SJSA1 (cell line): ENCODE measurements around the gene YY1AP1. TPM values are rescaled to one million over a fixed set of nuclear protein-coding genes. Genes with fewer than 3 reads are reported as not detected.
A peak's percentile ranks its signal among the peaks of the same experiment; 100 is the strongest.
"Not testable (repeated sequence)": the region's sequence is repeated elsewhere in the genome, so short reads cannot be mapped to it uniquely, and the experiment has no call there.

Source experiments
- DNase-seq, 2 experiments: peaks; one replicate each; pipeline ENCODE4 v3.0.0-alpha.2; 2015 to 2020; ENCODE audit warnings: low spot score in 2 of 2, low read depth in 1 of 2
- H3K27ac ChIP-seq: fragments of 250-450 bp; sonication (Bioruptor Pico); 2 replicates; pipeline ENCODE4 v1.5.1; 2020; ENCODE audit warnings: mild to moderate bottlenecking, moderate library complexity
- H3K27me3 ChIP-seq: fragments of 250-450 bp; sonication (Bioruptor Pico); replicated peaks from 2 replicates; pipeline ENCODE4 v1.5.1; 2020; ENCODE audit warnings: mild to moderate bottlenecking, moderate library complexity
- H3K36me3 ChIP-seq: fragments of 250-450 bp; sonication (Bioruptor Pico); 2 replicates; pipeline ENCODE4 v1.5.1; 2020; ENCODE audit warnings: mild to moderate bottlenecking
- H3K4me1 ChIP-seq: fragments of 250-450 bp; sonication (Bioruptor Pico); replicated peaks from 2 replicates; pipeline ENCODE4 v1.6.1; 2021; ENCODE audit warnings: mild to moderate bottlenecking
- H3K4me3 ChIP-seq: fragments of 250-450 bp; sonication (Bioruptor Pico); 2 replicates; pipeline ENCODE4 v1.5.1; 2020; ENCODE audit warnings: mild to moderate bottlenecking
- H3K9me3 ChIP-seq: fragments of 250-450 bp; sonication (Bioruptor Pico); replicated peaks from 2 replicates; pipeline ENCODE4 v1.5.1; 2020; ENCODE audit warnings: mild to moderate bottlenecking
- total RNA-seq: library from RNA; depleted of rRNA; stranded (reverse); fragments of >200 nt; shearing (Covaris generic); gene quantifications from 2 replicates; pipeline ENCODE4 v1.2.3, GENCODE V29; 2014

Gene YY1AP1
- total RNA-seq, 1 experiment from 2014 or later, result 48.9 TPM

GRCh38 chr1:155704414-155704813 is 15.8 kb upstream of the YY1AP1 start:
- not testable (repeated sequence) for H3K27ac ChIP-seq, H3K36me3 ChIP-seq, H3K4me1 ChIP-seq, H3K27me3 ChIP-seq, DNase-seq, H3K9me3 ChIP-seq, H3K4me3 ChIP-seq

GRCh38 chr1:155703216-155703615 is 14.6 kb upstream of the YY1AP1 start:
- Histone ChIP-seq H3K36me3 (peaks cover 7% of the 10 kb centered on the region; the same call in 1 of the 2 replicates), H3K27ac (no peak overlapping the region), H3K4me1 (no peaks in the 10 kb centered on the region), H3K9me3 (no peaks in the 10 kb centered on the region), H3K4me3 (no peak overlapping the region), H3K27me3 (no peaks in the 10 kb centered on the region)
- DNase-seq, result no peak

GRCh38 chr1:155701675-155702074 is 13.1 kb upstream of the YY1AP1 start:
- peaks cover 16% of the 10 kb centered on the region for H3K36me3 ChIP-seq
- DNase-seq, H3K27ac ChIP-seq, H3K4me1 ChIP-seq, H3K9me3 ChIP-seq, H3K27me3 ChIP-seq, H3K4me3 ChIP-seq: not testable (repeated sequence)

DNA sequence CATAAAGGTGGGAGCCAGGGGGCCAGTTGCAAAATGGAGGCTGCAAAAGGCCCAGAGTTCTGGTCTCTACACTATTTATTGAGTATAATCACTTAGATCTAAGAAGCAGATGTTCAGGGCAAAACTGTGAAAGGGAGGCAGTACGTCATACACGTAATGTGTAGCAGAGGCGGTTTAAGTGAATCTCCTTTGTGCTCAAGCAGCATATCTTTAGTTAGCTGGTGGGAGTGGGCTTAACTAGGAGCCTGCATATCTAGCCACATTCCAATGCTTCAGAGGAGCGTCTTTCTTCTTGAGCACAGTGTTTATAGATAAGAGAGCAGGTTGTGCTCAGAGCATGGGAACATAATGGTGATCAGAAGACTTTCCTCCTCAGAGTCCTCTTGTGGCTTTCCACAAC is 10.5 kb upstream of the YY1AP1 start:
- not testable (repeated sequence) for DNase-seq, H3K4me1 ChIP-seq, H3K9me3 ChIP-seq, H3K27ac ChIP-seq, H3K27me3 ChIP-seq, H3K4me3 ChIP-seq
- H3K36me3 ChIP-seq, result peaks cover 27% of the 10 kb centered on the region

DNA sequence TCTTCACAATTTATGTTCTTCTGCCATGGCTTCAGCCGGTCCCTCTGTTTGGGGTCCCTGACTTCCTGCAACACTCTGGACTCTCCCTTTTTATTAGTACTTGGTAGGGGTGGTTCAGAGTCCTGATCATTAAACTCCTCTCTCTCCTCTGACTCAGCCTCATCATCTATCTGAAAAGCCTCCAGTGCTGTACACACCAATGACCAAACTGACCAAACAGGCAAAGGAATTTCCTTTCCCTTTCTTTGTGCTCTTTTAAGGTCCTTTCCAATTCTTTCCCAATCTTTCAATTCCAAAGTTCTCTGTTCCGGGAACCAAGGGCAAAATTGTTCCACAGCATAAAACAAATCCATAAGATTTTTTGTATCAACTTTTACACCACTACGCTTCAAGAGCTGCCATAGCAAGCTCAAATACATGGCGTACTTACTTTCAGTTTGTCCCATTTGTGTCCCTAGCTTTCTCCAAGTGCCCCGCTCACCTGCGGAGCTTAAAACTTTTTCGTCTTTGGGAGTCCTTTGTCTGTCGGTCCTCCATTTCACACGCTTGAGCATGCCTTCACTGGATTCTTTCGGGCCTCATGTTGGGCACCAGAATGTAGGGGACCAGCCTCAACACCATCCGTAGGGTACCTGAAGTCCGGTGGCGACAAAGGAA is 9.9 kb upstream of the YY1AP1 start:
- peaks cover 10% of the 10 kb centered on the region for H3K4me1 ChIP-seq
- no peaks in the 10 kb centered on the region for H3K27me3 ChIP-seq
- H3K4me3 ChIP-seq, result no peak overlapping the region
- H3K36me3 ChIP-seq, result peaks cover 27% of the 10 kb centered on the region
- DNase-seq, result no peak
- no peak overlapping the region for H3K27ac ChIP-seq
- H3K9me3 ChIP-seq, result no peaks in the 10 kb centered on the region; the same call in 1 of the 2 replicates

DNA sequence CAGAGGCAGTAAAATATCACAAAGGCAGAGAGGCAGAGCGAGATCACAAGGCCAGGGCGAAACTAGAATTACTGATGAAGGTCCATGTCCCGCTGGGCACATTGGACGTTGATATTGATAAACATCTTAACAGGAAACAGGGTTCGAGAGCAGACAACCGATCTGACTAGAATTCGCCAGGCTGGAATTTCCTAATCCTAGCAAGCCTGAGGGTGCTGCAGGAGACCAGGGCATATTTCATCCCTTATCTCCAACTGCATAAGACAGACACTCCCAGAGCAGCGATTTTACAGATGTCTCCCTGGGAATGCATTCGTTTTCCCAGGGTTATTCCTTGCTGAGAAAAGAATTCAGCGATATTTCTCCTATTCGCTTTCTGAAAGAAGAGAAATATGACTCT is 9.0 kb upstream of the YY1AP1 start:
- H3K4me1 ChIP-seq, H3K4me3 ChIP-seq, DNase-seq, H3K27me3 ChIP-seq, H3K9me3 ChIP-seq, H3K27ac ChIP-seq: not testable (repeated sequence)
- peaks cover 22% of the 10 kb centered on the region for H3K36me3 ChIP-seq

GRCh38 chr1:155697046-155697445 is 8.5 kb upstream of the YY1AP1 start:
- H3K36me3 ChIP-seq, result peaks cover 20% of the 10 kb centered on the region
- no peak overlapping the region for H3K27ac ChIP-seq
- H3K4me1 ChIP-seq, result peaks cover 10% of the 10 kb centered on the region
- H3K27me3 ChIP-seq, result no peaks in the 10 kb centered on the region
- H3K9me3 ChIP-seq, result no peaks in the 10 kb centered on the region; the same call in 1 of the 2 replicates
- no peak overlapping the region for H3K4me3 ChIP-seq
- DNase-seq, result no peak

GRCh38 chr1:155696524-155696923 is 8.0 kb upstream of the YY1AP1 start:
- H3K27ac ChIP-seq, result no peak overlapping the region
- H3K4me3 ChIP-seq, result no peak overlapping the region
- no peak for DNase-seq
- no peaks in the 10 kb centered on the region for H3K27me3 ChIP-seq
- H3K4me1 ChIP-seq, result peaks cover 10% of the 10 kb centered on the region
- H3K9me3 ChIP-seq, result no peaks in the 10 kb centered on the region; the same call in 1 of the 2 replicates
- peaks cover 20% of the 10 kb centered on the region for H3K36me3 ChIP-seq

DNA sequence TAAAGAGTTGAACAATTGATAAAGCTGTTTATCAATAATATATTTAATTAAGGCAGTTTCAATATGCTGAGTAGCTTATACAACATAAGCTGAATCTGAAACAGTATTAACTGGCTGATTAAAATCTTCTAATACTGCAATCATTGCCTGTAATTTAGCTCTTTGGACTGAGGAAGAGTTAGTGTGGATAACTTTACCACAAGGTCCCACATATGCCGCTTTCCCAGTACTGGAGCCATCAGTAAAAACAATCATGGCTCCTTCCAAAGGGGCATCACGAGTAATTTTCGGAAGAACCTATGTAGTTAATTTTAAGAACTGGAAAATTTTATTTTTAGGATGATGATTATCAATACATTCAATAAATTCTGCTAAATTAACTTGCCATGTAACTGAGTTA is 7.0 kb upstream of the YY1AP1 start:
- H3K9me3 ChIP-seq, result no peaks in the 10 kb centered on the region; the same call in 1 of the 2 replicates
- H3K4me1 ChIP-seq, result peaks cover 10% of the 10 kb centered on the region
- no peak overlapping the region for H3K27ac ChIP-seq
- H3K27me3 ChIP-seq, result no peaks in the 10 kb centered on the region
- DNase-seq, result no peak
- no peak overlapping the region for H3K4me3 ChIP-seq
- H3K36me3 ChIP-seq, result peaks cover 20% of the 10 kb centered on the region

DNA sequence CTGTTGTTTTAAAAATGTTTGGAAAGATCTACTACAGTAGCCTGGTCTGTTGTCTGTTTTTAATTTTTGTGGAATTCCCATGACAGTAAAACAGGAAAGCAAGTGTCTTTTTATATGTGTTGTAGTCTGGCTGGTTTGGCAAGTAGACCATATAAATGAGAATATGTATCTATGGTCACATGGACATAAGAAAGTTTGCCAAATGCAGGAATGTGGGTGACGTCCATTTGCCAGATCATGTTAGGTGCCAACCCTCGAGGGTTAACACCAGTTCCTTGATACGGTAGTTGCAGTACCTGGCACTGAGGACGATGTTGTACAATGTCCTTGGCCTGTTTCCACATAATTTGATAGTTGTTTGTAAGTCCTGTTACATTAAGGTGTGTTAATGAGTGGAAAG is 6.5 kb upstream of the YY1AP1 start:
- H3K36me3 ChIP-seq, result peaks cover 20% of the 10 kb centered on the region
- no peaks in the 10 kb centered on the region for H3K27me3 ChIP-seq
- H3K9me3 ChIP-seq, result no peaks in the 10 kb centered on the region; the same call in 1 of the 2 replicates
- DNase-seq, result no peak
- H3K4me3 ChIP-seq, result no peak overlapping the region
- peaks cover 10% of the 10 kb centered on the region for H3K4me1 ChIP-seq
- no peak overlapping the region for H3K27ac ChIP-seq

DNA sequence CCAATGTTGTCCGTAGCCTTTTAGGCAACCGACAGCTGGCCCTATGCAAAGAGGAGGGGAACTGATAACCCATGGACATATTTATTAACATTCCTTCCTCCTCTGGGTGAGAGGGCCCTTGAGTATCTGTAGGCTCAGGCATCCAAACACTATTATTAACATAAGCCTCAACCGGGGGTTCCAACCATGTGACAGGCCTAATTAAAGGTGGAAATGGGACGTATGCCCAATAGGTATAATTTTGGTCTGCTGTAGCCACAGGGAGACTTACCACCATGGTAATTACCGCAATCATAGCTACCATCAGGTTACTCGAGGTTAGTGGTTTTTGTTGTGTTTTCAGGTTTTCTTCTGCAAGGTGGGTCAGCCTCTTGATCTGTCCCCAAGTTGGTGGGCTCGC is 5.6 kb upstream of the YY1AP1 start:
- no peaks in the 10 kb centered on the region for H3K27me3 ChIP-seq
- H3K9me3 ChIP-seq, result no peaks in the 10 kb centered on the region; the same call in 1 of the 2 replicates
- no peak for DNase-seq
- peaks cover 20% of the 10 kb centered on the region for H3K36me3 ChIP-seq
- H3K27ac ChIP-seq, result no peak overlapping the region
- H3K4me1 ChIP-seq, result peaks cover 10% of the 10 kb centered on the region
- no peak overlapping the region for H3K4me3 ChIP-seq

DNA sequence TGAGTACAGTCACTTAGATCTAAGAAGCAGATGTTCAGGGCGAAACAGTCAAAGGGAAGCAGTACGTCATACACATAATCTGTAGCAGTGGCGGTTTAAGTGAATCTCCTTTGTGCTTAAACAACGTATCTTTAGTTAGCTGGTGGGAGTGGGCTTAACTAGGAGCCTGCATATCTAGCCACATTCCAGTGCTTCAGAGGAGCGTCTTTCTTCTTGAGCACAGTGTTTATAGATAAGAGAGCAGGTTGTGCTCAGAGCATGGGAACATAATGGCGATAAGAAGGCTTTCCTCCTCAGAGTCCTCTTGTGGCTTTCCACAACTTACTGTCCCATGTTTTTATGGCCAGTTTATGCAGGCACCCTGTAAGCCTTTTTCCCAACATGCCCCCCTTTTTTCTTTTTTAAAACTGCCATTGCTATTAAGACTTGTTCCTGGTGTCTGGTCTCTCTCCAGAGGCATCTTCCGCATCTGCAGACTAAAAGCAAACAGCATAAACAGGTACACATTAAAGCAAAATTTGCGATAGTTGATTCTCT is 3.5 kb upstream of the YY1AP1 start:
- H3K27me3 ChIP-seq, result no peaks in the 10 kb centered on the region
- peaks cover 10% of the 10 kb centered on the region for H3K4me1 ChIP-seq
- H3K9me3 ChIP-seq, result no peaks in the 10 kb centered on the region; the same call in 1 of the 2 replicates
- H3K36me3 ChIP-seq, result peaks cover 21% of the 10 kb centered on the region
- no peak overlapping the region for H3K27ac ChIP-seq
- H3K4me3 ChIP-seq, result no peak overlapping the region
- DNase-seq, result no peak

DNA sequence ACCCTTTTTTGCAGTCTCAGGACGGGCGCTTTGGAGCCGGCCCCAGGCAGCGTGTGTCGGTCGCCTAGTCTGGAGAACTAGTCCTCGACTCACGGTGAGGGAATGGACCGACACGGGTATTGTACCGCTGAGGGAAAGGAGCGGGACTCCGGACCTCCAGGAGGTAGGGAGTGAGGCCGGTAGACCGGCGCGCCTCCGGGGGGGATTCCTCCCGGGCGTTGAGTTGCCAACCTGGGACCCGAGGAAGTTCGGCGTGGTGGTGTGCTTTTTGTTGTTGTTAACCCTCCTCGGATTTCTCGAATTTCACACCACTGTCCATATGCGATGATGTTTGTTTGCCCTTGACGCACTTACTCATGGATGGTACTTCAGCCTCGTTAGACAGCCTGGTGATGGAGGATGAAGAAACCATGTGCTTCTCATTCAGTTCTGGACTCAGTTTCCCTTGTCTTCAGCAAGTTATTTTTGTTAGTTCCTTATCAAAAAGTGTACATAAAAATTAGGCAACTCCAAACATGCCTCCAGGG is 570 bp upstream of the YY1AP1 start, which contains the start of gene DAP3:
TSS of gene DAP3 (plus strand) at position 11 of the 527 bp plus-strand sequence. CDS start 20,689 bp downstream, outside the sequence.
- H3K36me3 ChIP-seq, result peaks cover 25% of the 10 kb centered on the region
- DNase-seq, result not testable (repeated sequence)
- H3K4me3 ChIP-seq, result peak within 1 kb of the TSS; percentile 87

DNA sequence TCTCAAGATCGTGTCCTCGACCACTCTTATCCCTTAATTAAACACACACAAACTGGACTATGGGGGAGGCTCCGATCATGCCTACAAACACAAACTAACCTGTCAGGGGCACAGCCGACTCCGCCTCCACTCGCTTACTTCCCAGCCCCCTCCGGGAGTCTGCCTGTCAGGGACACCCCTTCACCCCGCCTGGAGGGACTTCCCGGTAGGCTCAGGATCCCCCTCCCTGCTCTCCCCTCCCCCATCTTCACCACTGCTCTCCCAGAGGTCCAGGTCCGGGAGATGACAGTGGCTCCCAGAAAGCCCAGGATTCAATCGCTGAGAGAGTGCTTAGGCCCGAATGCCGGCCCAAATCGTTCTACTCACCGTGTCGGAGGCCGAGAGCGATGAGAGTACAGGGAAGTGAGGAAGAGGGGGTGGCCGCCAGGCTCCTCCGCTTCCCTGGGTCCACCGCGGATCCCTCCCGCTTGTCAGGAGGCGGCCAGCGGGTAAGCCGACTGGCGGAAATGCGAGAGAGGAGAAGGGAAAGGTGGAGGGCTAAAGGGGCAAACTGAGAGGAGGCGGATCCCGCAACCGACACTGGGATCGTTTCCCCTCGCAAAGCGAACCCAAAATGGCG is 760 bp downstream of the YY1AP1 start:
- Histone ChIP-seq H3K4me3 (peak overlapping the region; percentile 87), H3K36me3 (peaks cover 36% of the 10 kb centered on the region), H3K27ac (peak overlapping the region; percentile 100)
- not testable (repeated sequence) for H3K9me3 ChIP-seq, H3K27me3 ChIP-seq, H3K4me1 ChIP-seq, DNase-seq

More for the DNA sequence above, 570 bp upstream of the YY1AP1 start, which contains the start of gene DAP3:
- peak within 1 kb of the TSS; percentile 100 for H3K27ac ChIP-seq
- H3K4me1 ChIP-seq, H3K27me3 ChIP-seq, H3K9me3 ChIP-seq: not testable (repeated sequence)
